ENCODE data around the gene PCDHGA9. TPM values are rescaled to one million over a fixed set of nuclear protein-coding genes. Genes with fewer than 3 reads are reported as not detected.
"Not testable (repeated sequence)": the region's sequence is repeated elsewhere in the genome, so short reads cannot be mapped to it uniquely, and the experiment has no call there.

The PCDHGA9 gene
- total and polyA plus RNA-seq, 10 of the 15 experiments (the other 5 are each of a cell fraction or from before 2014, with no cell fraction given) = 0.08 to 0.63 (median 0.29) TPM; not detected in 2

DNA sequence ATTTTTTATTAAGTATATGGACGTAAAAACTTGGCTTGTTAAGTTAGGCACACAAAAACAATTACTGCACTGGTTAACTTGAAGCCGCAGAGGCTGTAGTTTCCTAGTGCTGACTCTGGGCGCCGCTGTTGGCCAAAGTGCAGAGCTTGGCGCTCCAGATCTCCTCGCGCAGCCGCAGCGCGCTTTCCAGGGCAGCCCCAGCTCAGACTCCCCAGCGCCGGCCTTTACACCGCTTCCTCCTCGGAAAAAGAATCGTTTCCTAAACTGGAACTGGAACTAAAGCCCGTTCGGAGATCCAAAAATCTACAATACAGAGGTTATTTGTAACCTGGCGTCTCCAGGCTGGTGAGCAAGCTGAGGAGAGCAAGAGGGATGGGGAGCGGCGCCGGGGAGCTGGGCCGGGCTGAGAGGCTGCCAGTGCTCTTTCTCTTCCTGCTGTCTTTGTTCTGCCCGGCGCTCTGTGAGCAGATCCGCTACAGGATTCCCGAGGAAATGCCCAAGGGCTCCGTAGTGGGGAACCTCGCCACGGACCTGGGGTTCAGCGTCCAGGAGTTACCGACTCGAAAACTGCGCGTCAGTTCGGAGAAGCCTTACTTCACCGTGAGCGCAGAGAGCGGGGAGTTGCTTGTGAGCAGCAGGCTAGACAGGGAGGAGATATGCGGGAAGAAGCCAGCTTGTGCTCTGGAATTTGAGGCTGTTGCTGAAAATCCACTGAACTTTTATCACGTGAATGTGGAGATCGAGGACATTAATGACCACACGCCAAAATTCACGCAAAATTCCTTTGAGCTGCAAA lies 4.6 kb upstream of the PCDHGA9 start, which contains the start of gene PCDHGB5:
Gene PCDHGB5 (plus strand): TSS at position 192 of the 796 bp plus-strand sequence. CDS start 181 bp downstream, at position 373.
- DNase-seq (ENCODE audit: low read depth, low spot score); H3K79me2 ChIP-seq (ENCODE audit: control insufficient read depth, insufficient read depth, low read length); H2AFZ ChIP-seq (ENCODE audit: control insufficient read depth, low read depth, low read length); intact Hi-C loops (cut with micrococcal nuclease; ENCODE audit: unreplicated experiment); H3K36me3 ChIP-seq (ENCODE audit: control insufficient read depth in 2 of 2, insufficient read depth in 2 of 2, low read length in 1 of 2); H3K4me1 ChIP-seq (ENCODE audit: control insufficient read depth, insufficient read depth, low read length); POLR2A ChIA-PET; H3K4me2 ChIP-seq (ENCODE audit: control insufficient read depth, insufficient read depth); H3K27ac ChIP-seq (ENCODE audit: control insufficient read depth, insufficient read depth); BruUV-seq (replicated peaks); H3K27me3 ChIP-seq (replicated peaks in 1 of 2; ENCODE audit: control insufficient read depth in 2 of 2, insufficient read depth in 2 of 2, low read length in 1 of 2); H4K20me1 ChIP-seq (ENCODE audit: control insufficient read depth, insufficient read depth); H3K9ac ChIP-seq (ENCODE audit: control insufficient read depth, insufficient read depth, low read length); in situ Hi-C loops (cut with MboI): not testable (repeated sequence)
- H3K4me3 ChIP-seq = peak within 1 kb of the TSS; percentile 53; the same call in 1 of the 2 replicates
- FAIRE-seq = peak; percentile 38
- ChIA-PET RAD21 (ENCODE audit: unreplicated experiment) (interaction anchor here (1.4 kb wide), 1 partner anchor 15 kb away, joined by 4 read pairs; the partner anchor contains the start of gene PCDHGA10), CTCF (interaction anchor here (0.9 to 1.7 kb wide), 10 partner anchors 10 to 166 kb away, joined by 3 to 8 read pairs (median 4); partner anchors contain the start of genes PCDHGA1, PCDHGA10, PCDHGA12 and PCDHGB3), SMC1A (ENCODE audit: uncharacterized antibody, unreplicated experiment) (interaction anchor here (1.3 kb wide), 1 partner anchor 160 kb away, joined by 5 read pairs; no protein-coding TSS in a partner anchor)
- 8% methylated on average over 26 of the region's 43 CpGs for WGBS (ENCODE audit: insufficient coverage, insufficient replicate concordance, low lambda C conversion rate, missing lambda C conversion rate)
- peak; percentile 60; the same call in 1 of the 2 replicates for TF ChIP-seq CBX5 (IDR thresholded peaks at IDR 0.05; ENCODE audit: low read depth)
- TF ChIP-seq, protein P1, sequence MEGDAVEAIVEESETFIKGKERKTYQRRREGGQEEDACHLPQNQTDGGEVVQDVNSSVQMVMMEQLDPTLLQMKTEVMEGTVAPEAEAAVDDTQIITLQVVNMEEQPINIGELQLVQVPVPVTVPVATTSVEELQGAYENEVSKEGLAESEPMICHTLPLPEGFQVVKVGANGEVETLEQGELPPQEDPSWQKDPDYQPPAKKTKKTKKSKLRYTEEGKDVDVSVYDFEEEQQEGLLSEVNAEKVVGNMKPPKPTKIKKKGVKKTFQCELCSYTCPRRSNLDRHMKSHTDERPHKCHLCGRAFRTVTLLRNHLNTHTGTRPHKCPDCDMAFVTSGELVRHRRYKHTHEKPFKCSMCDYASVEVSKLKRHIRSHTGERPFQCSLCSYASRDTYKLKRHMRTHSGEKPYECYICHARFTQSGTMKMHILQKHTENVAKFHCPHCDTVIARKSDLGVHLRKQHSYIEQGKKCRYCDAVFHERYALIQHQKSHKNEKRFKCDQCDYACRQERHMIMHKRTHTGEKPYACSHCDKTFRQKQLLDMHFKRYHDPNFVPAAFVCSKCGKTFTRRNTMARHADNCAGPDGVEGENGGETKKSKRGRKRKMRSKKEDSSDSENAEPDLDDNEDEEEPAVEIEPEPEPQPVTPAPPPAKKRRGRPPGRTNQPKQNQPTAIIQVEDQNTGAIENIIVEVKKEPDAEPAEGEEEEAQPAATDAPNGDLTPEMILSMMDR (IDR thresholded peaks at IDR 0.05 in 2 of 3, conservative IDR thresholded peaks at IDR 0.05 in 1 of 3; ENCODE audit: control insufficient read depth in 2 of 3, extremely low read depth in 1 of 3, insufficient read depth in 1 of 3, low read depth in 3 of 3, low read length in 3 of 3) = peak; percentile 40 to 57 (median 41); a peak in 5 of 6 replicates
- TF ChIP-seq RAD21 (IDR thresholded peaks at IDR 0.05; ENCODE audit: insufficient read depth, low read depth, low read length) = peak; percentile 37
- TF ChIP-seq NRF1 (conservative IDR thresholded peaks at IDR 0.05; ENCODE audit: low read depth, low read length) = 0 out of 2 replicates have a peak, but pooled peaks have one; percentile 12
- peak; percentile 82 for ATAC-seq
- H3K9me3 ChIP-seq (replicated peaks; ENCODE audit: control insufficient read depth, insufficient read depth, low read length) = peaks cover 18% of the 10 kb centered on the region; the same call in 2 of the 3 replicates

Data from GM12878 (cell line).